Vagina (tissue), 2 donors: ENCODE results near the gene CRLF1.

ENCODE experiments used
- POLR2A ChIP-seq, 2 donors: fragments of 450-650 bp; IDR thresholded peaks; one replicate each; pipeline ENCODE4 v1.6.1; 2017; ENCODE audit warnings: antibody characterized with exemption in 2 of 2, mild to moderate bottlenecking in 2 of 2, moderate library complexity in 2 of 2
- POLR2AphosphoS5 ChIP-seq, 2 donors: sonication (generic); formaldehyde crosslinking; IDR thresholded peaks; one replicate each; pipeline ENCODE4 v1.9.0; 2017; ENCODE audit warnings: antibody characterized with exemption in 2 of 2, mild to moderate bottlenecking in 2 of 2, low read depth in 1 of 2; ENCODE audit not compliant: insufficient read depth in 1 of 2

DNA sequence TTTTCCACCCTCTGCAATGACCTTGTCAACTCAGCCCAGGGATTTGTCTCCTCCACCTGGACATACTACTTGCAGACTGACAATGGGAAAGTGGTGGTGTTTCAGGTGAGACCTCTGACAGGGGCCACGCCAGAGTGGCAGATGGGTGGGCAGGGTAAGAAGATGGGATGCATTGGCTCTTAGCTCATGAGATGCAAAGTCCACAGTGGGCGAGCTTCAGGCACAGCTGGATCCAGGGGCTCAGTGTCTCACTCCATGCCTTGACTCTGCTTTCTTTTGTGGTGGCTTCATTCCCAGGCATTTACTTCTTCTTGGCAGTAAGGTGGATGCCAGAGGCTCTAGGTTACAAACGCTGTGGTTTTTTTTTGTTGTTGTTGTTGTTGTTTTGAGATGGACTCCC, 9.4 kb upstream of the CRLF1 start:
- TF ChIP-seq POLR2AphosphoS5 (IDR thresholded peaks at IDR 0.05; ENCODE audit: insufficient read depth in 1 of 2, low read depth in 1 of 2) (no peak), POLR2A (IDR thresholded peaks at IDR 0.05) (no peak)
